OCI-LY7 (cell line): ENCODE measurements around the gene TCF23. TPM values are rescaled to one million over a fixed set of nuclear protein-coding genes. Genes with fewer than 3 reads are reported as not detected.

ENCODE experiments used
- BruUV-seq: library from RNA; stranded (reverse); fragments of 400-500 nt; replicated peaks from 2 replicates; lab custom pipeline; 2021; lab: Mats Ljungman, UMichigan
- CTCF ChIA-PET: fragments of 300-600 bp; sonication (Branson Sonifier 250); formaldehyde crosslinking; loops from one replicate; lab custom pipeline; 2022; ENCODE audit warnings: antibody characterized with exemption; ENCODE audit not compliant: unreplicated experiment; lab: Charles Lee
- POLR2A ChIA-PET: fragments of 300-600 bp; sonication (Branson Sonifier 250); formaldehyde crosslinking; loops from one replicate; lab custom pipeline; 2022; ENCODE audit warnings: antibody characterized with exemption; lab: Charles Lee
- DNase-seq: peaks from one replicate; pipeline ENCODE4 v3.0.0-alpha.2; 2015; ENCODE audit warnings: low spot score
- H2AFZ ChIP-seq: fragments of 200-600 bp; sonication (generic), shearing (Covaris generic); 2 replicates; pipeline ENCODE4 v1.6.1; 2014; ENCODE audit warnings: mild to moderate bottlenecking, antibody characterized with exemption, low read length, moderate library complexity
- H3K27ac ChIP-seq: fragments of 200-600 bp; sonication (generic); 2 replicates; pipeline ENCODE4 v1.5.1; 2014; ENCODE audit warnings: mixed run types, low read depth, mild to moderate bottlenecking, moderate library complexity, low read length, inconsistent platforms; ENCODE audit not compliant: poor library complexity, severe bottlenecking
- H3K36me3 ChIP-seq: fragments of 200-600 bp; sonication (generic); 2 replicates; pipeline ENCODE4 v1.6.1; 2014; ENCODE audit warnings: mild to moderate bottlenecking, antibody characterized with exemption, low read length, moderate library complexity, mixed read lengths; ENCODE audit not compliant: insufficient read depth
- H3K4me1 ChIP-seq: fragments of 200-600 bp; sonication (generic); 2 replicates; pipeline ENCODE4 v1.5.1; 2014; ENCODE audit warnings: mild to moderate bottlenecking, low read length; ENCODE audit not compliant: insufficient read depth, poor library complexity, severe bottlenecking
- H3K4me2 ChIP-seq: fragments of 200-600 bp; sonication (generic); 2 replicates; pipeline ENCODE4 v1.6.1; 2014; ENCODE audit warnings: mild to moderate bottlenecking, low read length
- H3K4me3 ChIP-seq: fragments of 200-600 bp; sonication (generic); 2 replicates; pipeline ENCODE4 v1.5.1; 2014; ENCODE audit warnings: mild to moderate bottlenecking, low read depth, low read length; ENCODE audit not compliant: poor library complexity, severe bottlenecking
- H3K79me2 ChIP-seq: fragments of 200-600 bp; sonication (generic); 2 replicates; pipeline ENCODE4 v1.6.1; 2016; ENCODE audit warnings: low read depth, mild to moderate bottlenecking, low read length, moderate library complexity, mixed read lengths; ENCODE audit not compliant: insufficient read depth
- H3K9me2 ChIP-seq: fragments of 200-600 bp; sonication (generic); 2 replicates; pipeline ENCODE4 v1.6.1; 2016; ENCODE audit warnings: mild to moderate bottlenecking, low read length, mixed read lengths; ENCODE audit not compliant: insufficient read depth
- H3K9me3 ChIP-seq: fragments of 200-600 bp; sonication (generic); 2 replicates; pipeline ENCODE4 v1.6.1; 2014; ENCODE audit warnings: mild to moderate bottlenecking, mixed run types, low read length, mixed read lengths
- H4K20me1 ChIP-seq: fragments of 200-600 bp; sonication (generic); 2 replicates; pipeline ENCODE4 v1.6.1; 2014; ENCODE audit warnings: mild to moderate bottlenecking, antibody characterized with exemption, low read length, moderate library complexity, mixed read lengths; ENCODE audit not compliant: insufficient read depth
- EZH2phosphoT487 ChIP-seq: fragments of 200-600 bp; sonication (generic); IDR thresholded peaks from 2 replicates; pipeline ENCODE4 v1.6.1; 2018; ENCODE audit warnings: low read depth, borderline replicate concordance, mild to moderate bottlenecking, mixed run types, antibody characterized with exemption, low read length, moderate library complexity, mixed read lengths
- intact Hi-C: fragments of 100-400 bp; cut with micrococcal nuclease; formaldehyde crosslinking; loops from one replicate; pipeline ENCODE4 v1.10.0; 2022; ENCODE audit not compliant: unreplicated experiment
- total RNA-seq, 2 experiments: library from RNA; depleted of rRNA in 1 of 2; stranded (reverse); fragments of >200 nt in 1 of 2; shearing (Covaris generic) in 1 of 2; gene quantifications; 2 replicates each; pipeline ENCODE4 v1.2.3, GENCODE V29; 2014 to 2022
- TF ChIP-seq, protein P1 (sequence below): fragments of 200-600 bp; sonication (generic); conservative IDR thresholded peaks from 2 replicates; pipeline ENCODE4 v1.5.1; 2014; ENCODE audit warnings: mild to moderate bottlenecking, antibody characterized with exemption, low read length, moderate library complexity, mixed read lengths

TCF23 gene
- total RNA-seq, 2 experiments from 2014 or later: 0.25 TPM; not detected in 1

DNA sequence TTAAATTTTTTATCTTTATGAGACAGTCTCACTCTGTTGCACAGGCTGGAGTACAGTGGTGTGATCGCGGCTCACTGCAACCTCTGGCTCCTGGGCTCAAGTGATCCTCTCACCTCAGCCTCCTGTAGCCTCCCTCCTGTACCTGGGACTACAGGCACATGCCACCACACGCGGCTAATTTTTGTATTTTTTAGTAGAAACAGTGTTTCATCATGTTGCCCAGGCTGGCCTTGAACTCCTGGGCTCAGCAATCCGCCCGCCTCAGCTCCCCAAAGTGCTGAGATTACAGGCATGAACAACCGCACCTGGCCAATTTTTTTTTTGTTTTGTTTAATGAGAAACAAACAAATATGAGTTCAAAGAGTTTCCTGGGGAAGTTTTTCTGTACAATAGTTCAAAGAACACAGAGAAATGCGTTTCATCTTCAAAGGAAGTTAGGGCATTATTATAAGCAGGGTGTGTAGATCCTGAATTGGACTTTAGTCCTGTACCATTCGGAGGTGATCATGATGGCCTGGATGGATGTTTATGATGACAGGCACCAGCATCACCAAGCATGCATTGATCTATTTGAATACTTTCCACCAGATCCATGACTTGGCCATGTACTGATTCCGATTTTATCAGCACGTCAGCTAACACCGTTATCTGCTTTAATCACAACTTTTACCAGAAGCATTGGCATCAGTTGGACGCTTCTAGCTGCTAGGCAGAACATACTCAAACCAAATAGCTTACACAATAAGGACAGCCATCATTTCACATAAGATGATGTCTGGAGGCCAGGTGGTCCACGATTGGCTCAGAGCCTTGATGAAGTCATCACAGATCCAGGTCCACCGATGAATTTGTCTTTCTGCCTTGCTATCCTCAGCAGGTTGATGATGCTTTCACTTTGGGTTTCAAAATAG lies 28.9 kb downstream of the TCF23 start:
- no TSS peak for BruUV-seq
- intact Hi-C loops: no loop called here
- peak overlapping the region; percentile 34 for H3K27ac ChIP-seq
- peak; percentile 60 for DNase-seq
- no peak for TF ChIP-seq EZH2phosphoT487
- TF ChIP-seq, protein P1, sequence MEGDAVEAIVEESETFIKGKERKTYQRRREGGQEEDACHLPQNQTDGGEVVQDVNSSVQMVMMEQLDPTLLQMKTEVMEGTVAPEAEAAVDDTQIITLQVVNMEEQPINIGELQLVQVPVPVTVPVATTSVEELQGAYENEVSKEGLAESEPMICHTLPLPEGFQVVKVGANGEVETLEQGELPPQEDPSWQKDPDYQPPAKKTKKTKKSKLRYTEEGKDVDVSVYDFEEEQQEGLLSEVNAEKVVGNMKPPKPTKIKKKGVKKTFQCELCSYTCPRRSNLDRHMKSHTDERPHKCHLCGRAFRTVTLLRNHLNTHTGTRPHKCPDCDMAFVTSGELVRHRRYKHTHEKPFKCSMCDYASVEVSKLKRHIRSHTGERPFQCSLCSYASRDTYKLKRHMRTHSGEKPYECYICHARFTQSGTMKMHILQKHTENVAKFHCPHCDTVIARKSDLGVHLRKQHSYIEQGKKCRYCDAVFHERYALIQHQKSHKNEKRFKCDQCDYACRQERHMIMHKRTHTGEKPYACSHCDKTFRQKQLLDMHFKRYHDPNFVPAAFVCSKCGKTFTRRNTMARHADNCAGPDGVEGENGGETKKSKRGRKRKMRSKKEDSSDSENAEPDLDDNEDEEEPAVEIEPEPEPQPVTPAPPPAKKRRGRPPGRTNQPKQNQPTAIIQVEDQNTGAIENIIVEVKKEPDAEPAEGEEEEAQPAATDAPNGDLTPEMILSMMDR: no peak
- peaks cover 60% of the 10 kb centered on the region for H3K4me1 ChIP-seq
- CTCF ChIA-PET: no interaction called here
- no peaks in the 10 kb centered on the region for H3K9me3 ChIP-seq
- H3K4me3 ChIP-seq: peak overlapping the region; percentile 2
- POLR2A ChIA-PET: interaction anchor here (0.6 to 3.7 kb wide), 4 partner anchors 8 to 97 kb away, joined by 4 to 24 read pairs (median 10); no protein-coding TSS in a partner anchor
- H3K9me2 ChIP-seq: no peaks in the 10 kb centered on the region
- H4K20me1 ChIP-seq: no peaks in the 10 kb centered on the region
- H3K4me2 ChIP-seq: peak overlapping the region; percentile 44
- H3K79me2 ChIP-seq: no peaks in the 10 kb centered on the region
- peak overlapping the region; percentile 71; the same call in 1 of the 2 replicates for H2AFZ ChIP-seq
- H3K36me3 ChIP-seq: no peaks in the 10 kb centered on the region

DNA sequence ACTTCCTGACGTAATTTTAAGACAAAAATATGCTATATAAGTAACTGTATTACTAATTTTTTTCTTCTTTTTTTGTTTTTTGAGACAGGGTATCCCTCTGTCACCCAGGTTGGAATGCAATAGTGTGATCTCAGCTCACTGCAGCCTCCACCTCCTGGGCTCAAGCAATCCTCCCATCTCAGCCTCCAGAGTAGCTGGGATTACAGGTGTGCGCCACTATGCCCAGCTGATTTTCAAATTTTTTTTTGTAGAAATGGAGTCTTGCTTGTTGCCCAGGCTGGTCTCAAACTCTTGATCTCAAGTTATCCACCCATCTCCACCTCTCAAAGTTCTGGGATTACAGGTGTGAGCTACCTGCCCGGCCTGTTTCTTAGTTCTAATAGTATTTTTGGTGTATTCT lies 29.7 kb downstream of the TCF23 start:
- H3K4me2 ChIP-seq: peak overlapping the region; percentile 51
- H3K9me2 ChIP-seq: no peaks in the 10 kb centered on the region
- intact Hi-C loops: no loop called here
- no TSS peak for BruUV-seq
- POLR2A ChIA-PET: no interaction called here
- TF ChIP-seq, protein P1: no peak
- no peak for TF ChIP-seq EZH2phosphoT487
- no peak overlapping the region for H3K4me3 ChIP-seq
- CTCF ChIA-PET: no interaction called here
- H3K4me1 ChIP-seq: peaks cover 60% of the 10 kb centered on the region
- H3K9me3 ChIP-seq: no peaks in the 10 kb centered on the region
- H3K36me3 ChIP-seq: no peaks in the 10 kb centered on the region
- H3K27ac ChIP-seq: no peak overlapping the region
- H3K79me2 ChIP-seq: no peaks in the 10 kb centered on the region
- no peaks in the 10 kb centered on the region for H4K20me1 ChIP-seq
- no peak for DNase-seq
- peak overlapping the region; percentile 71; the same call in 1 of the 2 replicates for H2AFZ ChIP-seq
